Stimulated activated CD8-positive, alpha-beta memory T cell treated with anti-CD3 and anti-CD28 coated beads, Interleukin-15, amount 100 ng/mL, for 1 hour (primary cell): ENCODE data around the gene TMEM106C.

ENCODE experiments used
- DNase-seq: peaks from one replicate; pipeline ENCODE4 v3.0.0-alpha.2; 2020; ENCODE audit warnings: low read depth

The TMEM106C gene

GRCh38 chr12:47963340-47964040 lies at the start of gene TMEM106C:
TSS of gene TMEM106C (plus strand) at chr12:47963596. CDS start at chr12:47964237, 641 bp downstream.
- DNase-seq, result peak; percentile 75

GRCh38 chr12:47920913-47921312 lies 42.5 kb upstream of the TMEM106C start:
- DNase-seq, result no peak

GRCh38 chr12:47921907-47922306 lies 41.5 kb upstream of the TMEM106C start:
- no peak for DNase-seq

GRCh38 chr12:47927346-47927745 lies 36.0 kb upstream of the TMEM106C start:
- DNase-seq, result no peak

- no peak for DNase-seq
Measured at GRCh38 chr12:47930634-47931033, 32.8 kb upstream of the TMEM106C start.

GRCh38 chr12:47931187-47931586 lies 32.2 kb upstream of the TMEM106C start:
- DNase-seq, result no peak

- no peak for DNase-seq
Measured at GRCh38 chr12:47935184-47935583, 28.2 kb upstream of the TMEM106C start.

GRCh38 chr12:47938093-47938492 lies 25.3 kb upstream of the TMEM106C start:
- DNase-seq, result no peak

GRCh38 chr12:47938594-47938993 lies 24.8 kb upstream of the TMEM106C start:
- no peak for DNase-seq

- DNase-seq, result no peak
Measured at GRCh38 chr12:47939009-47939601, 24.3 kb upstream of the TMEM106C start.

GRCh38 chr12:47940773-47941474 lies 22.5 kb upstream of the TMEM106C start:
- no peak for DNase-seq

GRCh38 chr12:47941475-47941780 lies 22.0 kb upstream of the TMEM106C start:
- DNase-seq, result no peak

- peak; percentile 35 for DNase-seq
Measured at GRCh38 chr12:47941871-47942613, 21.4 kb upstream of the TMEM106C start.

- no peak for DNase-seq
Measured at GRCh38 chr12:47942614-47943225, 20.7 kb upstream of the TMEM106C start.

GRCh38 chr12:47943623-47944340 lies 19.6 kb upstream of the TMEM106C start:
- DNase-seq, result no peak

- DNase-seq, result no peak
Measured at GRCh38 chr12:47944685-47945340, 18.6 kb upstream of the TMEM106C start.

GRCh38 chr12:47945341-47945728 lies 18.1 kb upstream of the TMEM106C start:
- DNase-seq, result no peak

- DNase-seq, result no peak
Measured at GRCh38 chr12:47946413-47947323, 16.7 kb upstream of the TMEM106C start.

GRCh38 chr12:47947341-47947740 lies 16.1 kb upstream of the TMEM106C start:
- DNase-seq, result no peak
